ENCODE results near the gene RNF2. TPM values are rescaled to one million over a fixed set of nuclear protein-coding genes. Genes with fewer than 3 reads are reported as not detected.

RNF2 gene
- total RNA-seq, 1 experiment from 2014 or later, result 24.1 TPM

- no peak for DNase-seq (ENCODE audit: low read depth)
Observed at GRCh38 chr1:185091480-185091879, 46.1 kb downstream of the RNF2 start.

GRCh38 chr1:185094761-185095160 lies 49.4 kb downstream of the RNF2 start:
- no peak for DNase-seq (ENCODE audit: low read depth)

- DNase-seq (ENCODE audit: low read depth), result no peak
Observed at GRCh38 chr1:185096531-185096930, 51.2 kb downstream of the RNF2 start.

GRCh38 chr1:185104083-185104482 lies 58.7 kb downstream of the RNF2 start:
- no peak for DNase-seq (ENCODE audit: low read depth)

GRCh38 chr1:185105121-185105520 lies 59.8 kb downstream of the RNF2 start:
- DNase-seq (ENCODE audit: low read depth), result no peak

- DNase-seq (ENCODE audit: low read depth), result no peak
Observed at GRCh38 chr1:185108321-185108720, 63.0 kb downstream of the RNF2 start.

GRCh38 chr1:185110145-185110544 lies 64.8 kb downstream of the RNF2 start:
- DNase-seq (ENCODE audit: low read depth), result no peak

- no peak for DNase-seq (ENCODE audit: low read depth)
Observed at GRCh38 chr1:185111873-185112272, 66.5 kb downstream of the RNF2 start.

GRCh38 chr1:185112356-185112755 lies 67.0 kb downstream of the RNF2 start:
- no peak for DNase-seq (ENCODE audit: low read depth)

- no peak for DNase-seq (ENCODE audit: low read depth)
Observed at GRCh38 chr1:185129708-185130107, 84.3 kb downstream of the RNF2 start.

GRCh38 chr1:185132534-185132933 lies 87.2 kb downstream of the RNF2 start:
- no peak for DNase-seq (ENCODE audit: low read depth)

- no peak for DNase-seq (ENCODE audit: low read depth)
Observed at GRCh38 chr1:185137896-185138545, 92.7 kb downstream of the RNF2 start.

- no peak for DNase-seq (ENCODE audit: low read depth)
Observed at GRCh38 chr1:185139246-185139645, 93.9 kb downstream of the RNF2 start.

GRCh38 chr1:185144233-185144632 lies 98.9 kb downstream of the RNF2 start:
- peak; percentile 36 for DNase-seq (ENCODE audit: low read depth)

- no peak for DNase-seq (ENCODE audit: low read depth)
Observed at GRCh38 chr1:185151215-185151614, 105.9 kb downstream of the RNF2 start.

Small RNA genes lying within 50 kb of the gene (small RNA-seq; reads per million reads assigned to genes)
- gene RNA5SP72, result not detected

Other genes starting within 250 kb of the RNF2 start
- gene NIBAN1, start 71.0 kb upstream of the RNF2 start, total RNA-seq (2014; rRNA removed; shearing (Covaris generic)), result 24.8 and 27.6 TPM in 2 replicates
- gene TRMT1L, start 111.4 kb downstream of the RNF2 start, total RNA-seq (2014; rRNA removed; shearing (Covaris generic)), result 24.9 and 26.6 TPM in 2 replicates
- gene SWT1, start 111.6 kb downstream of the RNF2 start, total RNA-seq (2014; rRNA removed; shearing (Covaris generic)), result 1.0 and 2.2 TPM in 2 replicates

Measured in HT1080 (cell line).